ENCODE results near the gene C11orf21.

Gene C11orf21

GRCh38 chr11:2301631-2302305 lies at the start of gene C11orf21, which contains the start of gene TSPAN32:
Gene C11orf21, minus strand, starts transcription at chr11:2301918. Its CDS starts 110 bp downstream, at chr11:2301808.
Gene TSPAN32, plus strand, starts transcription at chr11:2302013. Its CDS starts 137 bp downstream, at chr11:2302150.
- ChIA-PET CTCF (interaction anchor here (0.6 to 7.5 kb wide), 5 partner anchors 104 to 497 kb away, joined by 3 to 161 read pairs (median 4); no protein-coding TSS in a partner anchor), POLR2A (ENCODE audit: low non-redundant PET) (no interaction called here)
- H3K27ac ChIP-seq, result no peak within 1 kb of the TSS
- TF ChIP-seq CTCF (conservative IDR thresholded peaks at IDR 0.05; ENCODE audit: low read depth), result no peak
- DNase-seq (ENCODE audit: low spot score), result no peak

- ChIA-PET CTCF (no interaction called here), POLR2A (ENCODE audit: low non-redundant PET) (no interaction called here)
- no peak for TF ChIP-seq CTCF (conservative IDR thresholded peaks at IDR 0.05; ENCODE audit: low read depth)
- no peak overlapping the region for H3K27ac ChIP-seq
- DNase-seq (ENCODE audit: low spot score), result no peak
Observed at GRCh38 chr11:2348986-2349385, 47.3 kb upstream of the C11orf21 start.

DNA sequence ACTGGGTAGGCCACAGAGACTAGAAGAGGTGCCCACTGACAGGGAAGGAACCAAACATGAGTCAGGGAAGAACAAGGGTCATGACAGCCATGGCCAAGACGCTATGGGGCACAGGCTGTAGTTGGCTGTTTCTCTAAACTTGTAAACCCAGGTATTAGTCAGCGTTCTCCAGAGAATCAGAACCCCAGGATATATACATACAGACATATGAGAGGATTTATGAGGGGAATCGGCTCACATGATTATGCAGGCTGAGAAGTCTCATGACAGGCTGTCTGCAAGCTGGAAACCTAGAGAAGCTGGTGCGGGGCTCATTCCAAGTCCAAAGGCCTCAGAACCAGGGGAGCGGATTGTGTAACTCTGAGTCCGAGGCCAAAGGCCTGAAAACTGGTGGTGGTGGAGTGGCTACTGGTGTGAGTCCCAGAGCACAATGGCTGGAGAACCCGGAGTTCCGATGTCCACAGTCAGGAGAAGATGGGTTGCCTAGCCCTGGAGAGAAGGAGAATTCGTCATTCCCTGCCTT lies 45.7 kb upstream of the C11orf21 start:
- POLR2A ChIA-PET (ENCODE audit: low non-redundant PET), result no interaction called here

DNA sequence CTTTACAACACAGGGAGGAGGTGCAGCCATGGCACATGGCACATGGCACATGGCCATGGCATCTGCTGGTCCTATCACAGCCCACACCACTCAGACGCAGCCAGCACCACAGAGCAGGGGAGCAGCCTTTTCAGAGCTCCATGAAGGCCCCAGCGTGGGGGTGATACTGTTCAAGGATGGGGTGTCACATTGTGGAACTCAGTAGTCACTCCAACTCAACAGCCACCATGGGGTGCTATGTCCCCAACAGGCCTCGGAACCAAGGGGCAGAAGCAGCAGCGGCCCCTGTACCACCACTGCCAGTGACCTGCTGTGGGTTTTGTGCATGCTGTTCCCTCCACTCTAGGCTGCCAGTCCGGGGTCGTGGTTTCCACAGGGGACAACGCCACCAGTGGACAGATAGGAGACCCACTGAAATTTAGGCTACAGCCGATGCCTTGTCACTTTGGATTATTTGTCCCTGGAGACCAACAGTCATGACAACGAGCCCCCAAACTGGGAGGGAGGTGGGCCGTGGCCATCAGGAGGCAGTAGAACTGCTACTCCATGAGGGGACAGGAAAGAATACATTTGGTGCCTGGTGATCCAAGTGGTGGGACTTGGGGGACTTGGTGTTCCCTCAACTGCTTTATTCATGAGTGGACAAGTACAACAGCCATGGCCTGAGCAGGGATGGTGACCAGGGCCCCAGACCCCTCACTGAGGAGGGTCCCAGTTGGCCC lies 45.0 kb upstream of the C11orf21 start:
- no peak for DNase-seq (ENCODE audit: low spot score)
- no peak for TF ChIP-seq CTCF (conservative IDR thresholded peaks at IDR 0.05; ENCODE audit: low read depth)
- ChIA-PET CTCF (no interaction called here), POLR2A (ENCODE audit: low non-redundant PET) (no interaction called here)
- no peak overlapping the region for H3K27ac ChIP-seq

More for the DNA sequence above, 45.7 kb upstream of the C11orf21 start:
- TF ChIP-seq CTCF (conservative IDR thresholded peaks at IDR 0.05; ENCODE audit: low read depth), result no peak
- DNase-seq (ENCODE audit: low spot score), result no peak
- no peak overlapping the region for H3K27ac ChIP-seq
- CTCF ChIA-PET, result no interaction called here

- DNase-seq (ENCODE audit: low spot score), result no peak
- H3K27ac ChIP-seq, result no peak overlapping the region
- CTCF ChIA-PET, result interaction anchor here (0.8 to 1.0 kb wide), 2 partner anchors 74 to 187 kb away, joined by 3 to 5 read pairs; no protein-coding TSS in a partner anchor
- POLR2A ChIA-PET (ENCODE audit: low non-redundant PET), result no interaction called here
- no peak for TF ChIP-seq CTCF (conservative IDR thresholded peaks at IDR 0.05; ENCODE audit: low read depth)
Observed at GRCh38 chr11:2346014-2346413, 44.3 kb upstream of the C11orf21 start.

DNA sequence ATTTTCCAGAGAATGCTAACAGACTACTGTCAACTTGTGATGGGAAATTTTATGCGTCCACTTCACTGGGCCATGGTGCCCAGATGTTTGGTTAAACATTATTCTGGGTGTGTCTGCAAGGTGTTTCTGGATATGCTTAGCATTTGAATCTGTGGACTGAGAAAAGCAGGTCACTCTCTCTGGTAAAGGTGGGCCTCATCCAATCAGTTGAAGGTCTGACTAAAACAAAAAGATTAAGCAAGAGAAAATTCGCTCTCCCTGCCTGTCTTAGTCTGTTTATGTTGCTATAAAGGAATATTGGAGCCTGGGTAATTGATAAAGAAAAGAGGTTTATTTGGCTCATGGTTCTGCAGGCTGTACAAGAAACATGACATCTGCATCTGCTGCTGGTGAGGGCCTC lies 43.3 kb upstream of the C11orf21 start:
- POLR2A ChIA-PET (ENCODE audit: low non-redundant PET), result no interaction called here
- no peak overlapping the region for H3K27ac ChIP-seq
- CTCF ChIA-PET, result interaction anchor here (1.0 kb wide), 1 partner anchor 75 kb away, joined by 5 read pairs; no protein-coding TSS in a partner anchor
- no peak for DNase-seq (ENCODE audit: low spot score)
- no peak for TF ChIP-seq CTCF (conservative IDR thresholded peaks at IDR 0.05; ENCODE audit: low read depth)

Data from RWPE1 (cell line).